ENCODE results near the gene TASOR2. TPM values are rescaled to one million over a fixed set of nuclear protein-coding genes. Genes with fewer than 3 reads are reported as not detected.

The TASOR2 gene
- total RNA-seq, 1 experiment from 2014 or later: 123 TPM

DNA sequence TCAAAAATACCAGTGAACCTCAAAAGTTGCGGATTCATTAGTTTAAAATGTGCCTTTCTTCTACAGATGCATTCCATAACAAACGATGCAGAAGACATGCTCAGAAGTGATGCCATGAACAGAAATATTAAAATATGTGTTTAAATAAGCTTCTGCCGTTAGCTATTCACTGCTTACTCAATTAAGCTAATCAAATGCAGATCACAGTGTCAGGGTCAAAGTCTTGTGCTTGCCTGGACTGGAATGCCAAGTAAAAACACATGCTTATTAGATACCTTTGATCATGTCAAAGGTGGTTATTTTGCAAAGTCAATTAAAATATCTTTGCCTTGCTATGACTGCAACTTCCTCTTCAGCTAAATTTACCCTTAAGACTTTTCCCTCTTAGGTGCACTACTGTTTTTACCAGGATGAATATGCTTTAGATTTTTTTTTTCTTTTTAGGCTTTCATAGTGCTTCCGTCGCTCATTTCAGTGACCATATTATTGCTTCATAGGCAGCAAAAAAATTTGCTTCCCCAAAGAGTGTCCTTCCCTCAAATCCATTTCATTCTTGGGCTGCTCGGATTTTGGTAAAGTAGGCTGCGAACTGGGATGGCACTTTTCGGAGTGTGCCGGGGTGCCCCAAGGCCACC is 19.1 kb upstream of the TASOR2 start:
- Mint-ChIP-seq H3K27ac (ENCODE audit: low read depth, unreplicated experiment) (peak overlapping the region; percentile 69), H3K4me1 (ENCODE audit: insufficient read depth, unreplicated experiment) (peaks cover 22% of the 10 kb centered on the region), H3K36me3 (ENCODE audit: insufficient read depth, unreplicated experiment) (no peaks in the 10 kb centered on the region), H3K27me3 (ENCODE audit: insufficient read depth, unreplicated experiment) (no peaks in the 10 kb centered on the region), H3K4me3 (ENCODE audit: unreplicated experiment) (peak overlapping the region; percentile 78), H3K9me3 (ENCODE audit: unreplicated experiment) (no peaks in the 10 kb centered on the region)
- intact Hi-C loops (cut with micrococcal nuclease): no loop called here
- TF ChIP-seq CTCF (IDR thresholded peaks at IDR 0.05; ENCODE audit: unreplicated experiment): no peak
- TSS peak; percentile 62 for BruUV-seq (replicated peaks)
- ChIA-PET POLR2A (interaction anchor here (0.6 to 1.8 kb wide), 16 partner anchors 9 to 1123 kb away, joined by 3 to 15 read pairs (median 3); partner anchors contain the start of genes GDI2 and TASOR2), CTCF (interaction anchor here (0.9 to 1.6 kb wide), 2 partner anchors 13 to 36 kb away, joined by 4 read pairs; no protein-coding TSS in a partner anchor)
- DNase-seq (ENCODE audit: unreplicated experiment): no peak

DNA sequence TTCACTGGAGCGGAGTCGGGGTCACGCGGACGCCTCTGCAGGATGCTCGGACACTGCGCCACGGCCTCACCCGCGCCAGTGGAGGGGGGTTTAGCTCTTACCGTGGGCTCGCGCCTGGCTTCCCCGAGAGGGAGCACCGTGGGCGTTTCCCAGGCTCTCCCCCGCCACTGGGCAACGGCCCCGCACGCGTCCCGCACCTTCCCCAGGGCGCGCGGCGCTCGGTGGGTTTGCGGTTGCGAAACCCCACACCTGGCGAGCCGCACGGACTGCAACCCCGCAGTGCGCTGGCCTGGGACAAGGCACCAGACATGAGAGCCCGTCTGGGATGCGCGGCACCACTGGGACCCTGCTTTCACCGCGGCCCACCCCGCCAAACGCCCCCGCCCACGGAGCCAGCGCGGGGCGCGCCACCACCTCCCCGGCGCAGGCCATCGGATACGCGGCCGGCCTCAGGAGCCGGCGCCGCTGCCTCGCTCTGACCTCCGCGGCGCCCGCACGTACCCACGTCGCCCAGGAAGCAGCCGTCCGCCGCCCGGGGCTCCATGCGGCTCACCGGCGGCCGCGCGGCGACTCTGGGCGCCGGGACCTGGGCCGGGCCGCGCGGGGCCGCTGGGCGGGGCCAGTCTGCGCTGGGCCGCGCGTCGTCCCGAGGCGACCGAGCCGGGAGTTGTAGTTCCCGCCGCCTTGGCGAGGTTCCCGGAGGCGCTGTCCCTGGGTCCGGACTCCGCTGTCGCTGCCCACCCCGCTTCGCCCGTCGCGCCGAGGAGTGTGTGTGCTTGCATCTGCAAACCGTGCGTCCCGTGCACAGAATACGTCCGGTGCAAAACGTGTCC is 18.4 kb upstream of the TASOR2 start, which contains the start of gene ASB13:
TSS of gene ASB13 (minus strand) at position 588 of the 833 bp plus-strand sequence. CDS start at position 544, 44 bp downstream.
- intact Hi-C loops (cut with micrococcal nuclease): no loop called here
- no peak for TF ChIP-seq CTCF (IDR thresholded peaks at IDR 0.05; ENCODE audit: unreplicated experiment)
- peak; percentile 63 for DNase-seq (ENCODE audit: unreplicated experiment)
- H3K27ac Mint-ChIP-seq (ENCODE audit: low read depth, unreplicated experiment): peak within 1 kb of the TSS; percentile 69
- no TSS peak for BruUV-seq (replicated peaks)
- POLR2A ChIA-PET: interaction anchor here (0.7 to 1.8 kb wide), 11 partner anchors 9 to 214 kb away, joined by 3 to 15 read pairs (median 3); partner anchors contain the start of genes GDI2 and TASOR2
- peak within 1 kb of the TSS; percentile 78 for H3K4me3 Mint-ChIP-seq (ENCODE audit: unreplicated experiment)
- peaks cover 16% of the 10 kb centered on the region for H3K4me1 Mint-ChIP-seq (ENCODE audit: insufficient read depth, unreplicated experiment)
- CTCF ChIA-PET: interaction anchor here (1.6 kb wide), 1 partner anchor 37 kb away, joined by 4 read pairs; no protein-coding TSS in a partner anchor
- no peaks in the 10 kb centered on the region for H3K27me3 Mint-ChIP-seq (ENCODE audit: insufficient read depth, unreplicated experiment)
- H3K9me3 Mint-ChIP-seq (ENCODE audit: unreplicated experiment): no peaks in the 10 kb centered on the region
- H3K36me3 Mint-ChIP-seq (ENCODE audit: insufficient read depth, unreplicated experiment): no peaks in the 10 kb centered on the region

DNA sequence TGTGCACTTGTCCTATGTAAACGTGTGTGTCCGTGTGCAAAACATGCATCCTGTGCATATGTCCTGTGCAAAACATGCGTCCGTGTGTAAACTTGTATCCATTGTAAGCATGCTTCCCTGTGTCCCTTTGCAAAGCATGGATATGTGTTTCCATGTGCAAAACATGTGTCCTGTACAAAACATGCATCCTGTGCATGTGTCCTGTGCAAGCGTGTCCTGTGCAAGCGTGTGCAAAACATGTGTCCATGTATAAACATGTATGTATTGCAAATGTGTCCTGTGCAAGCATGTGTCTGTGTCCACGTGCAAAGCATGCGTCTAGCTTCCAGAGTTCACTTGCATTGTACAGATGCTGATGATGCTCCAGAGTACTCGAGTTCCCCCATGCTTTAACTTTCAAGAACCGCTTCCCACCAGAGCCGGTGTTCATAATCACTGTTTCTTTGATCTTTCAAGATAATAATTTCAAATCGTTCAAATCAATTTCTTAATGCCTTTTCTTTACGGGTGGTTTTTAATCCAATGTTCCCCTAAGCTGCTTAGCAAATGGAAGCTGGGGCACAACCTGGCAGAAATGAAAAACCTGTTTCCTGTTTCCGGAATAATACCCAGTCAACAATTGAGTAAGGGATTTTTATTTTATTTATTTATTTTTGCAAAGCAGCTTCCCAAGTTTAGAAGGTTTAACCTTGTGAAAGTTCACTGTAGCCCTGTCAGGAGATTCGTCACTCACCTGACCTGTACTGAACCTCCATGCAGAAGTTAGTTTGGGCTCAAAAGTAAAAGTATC is 17.6 kb upstream of the TASOR2 start:
- Mint-ChIP-seq H3K36me3 (ENCODE audit: insufficient read depth, unreplicated experiment) (no peaks in the 10 kb centered on the region), H3K4me1 (ENCODE audit: insufficient read depth, unreplicated experiment) (peaks cover 16% of the 10 kb centered on the region), H3K27me3 (ENCODE audit: insufficient read depth, unreplicated experiment) (no peaks in the 10 kb centered on the region), H3K9me3 (ENCODE audit: unreplicated experiment) (no peaks in the 10 kb centered on the region), H3K4me3 (ENCODE audit: unreplicated experiment) (peak overlapping the region; percentile 78), H3K27ac (ENCODE audit: low read depth, unreplicated experiment) (no peak overlapping the region)
- BruUV-seq (replicated peaks): no TSS peak
- intact Hi-C loops (cut with micrococcal nuclease): no loop called here
- ChIA-PET POLR2A (interaction anchor here (0.6 to 1.7 kb wide), 7 partner anchors 12 to 220 kb away, joined by 3 to 8 read pairs (median 3); partner anchors contain the start of gene TASOR2), CTCF (interaction anchor here (0.7 kb wide), 1 partner anchor 1604 kb away, joined by 3 read pairs; no protein-coding TSS in a partner anchor)
- no peak for TF ChIP-seq CTCF (IDR thresholded peaks at IDR 0.05; ENCODE audit: unreplicated experiment)
- no peak for DNase-seq (ENCODE audit: unreplicated experiment)

All from MCF 10A (cell line).